IPS-20b (cell line): ENCODE measurements around the gene ONECUT3.

ENCODE experiments used
- H3K27ac ChIP-seq: one replicate; pipeline ENCODE4 v1.5.1; 2013; ENCODE audit warnings: low read length
- H3K27me3 ChIP-seq: 2 replicates; pipeline ENCODE4 v1.6.1; 2013; ENCODE audit warnings: mild to moderate bottlenecking, low read length, inconsistent platforms; ENCODE audit not compliant: insufficient read depth
- H3K36me3 ChIP-seq: 2 replicates; pipeline ENCODE4 v1.6.1; 2013; ENCODE audit warnings: low read depth, mild to moderate bottlenecking, inconsistent platforms, low read length, moderate library complexity; ENCODE audit not compliant: insufficient read depth
- H3K4me1 ChIP-seq: 2 replicates; pipeline ENCODE4 v1.6.1; 2013; ENCODE audit warnings: mild to moderate bottlenecking, control low read depth, inconsistent platforms, low read length, moderate library complexity; ENCODE audit not compliant: insufficient read depth
- H3K4me3 ChIP-seq: 2 replicates; pipeline ENCODE4 v1.5.1; 2013; ENCODE audit warnings: mild to moderate bottlenecking, low read length, inconsistent platforms
- H3K9ac ChIP-seq: 2 replicates; pipeline ENCODE4 v1.6.1; 2013; ENCODE audit warnings: low read depth, mild to moderate bottlenecking, inconsistent platforms, low read length, moderate library complexity
- H3K9me3 ChIP-seq: 2 replicates; pipeline ENCODE4 v1.6.1; 2013; ENCODE audit warnings: mild to moderate bottlenecking, low read depth, low read length, inconsistent platforms; ENCODE audit not compliant: insufficient read depth

ONECUT3 gene

GRCh38 chr19:1720237-1720636 is 33.1 kb upstream of the ONECUT3 start:
- Histone ChIP-seq H3K27me3 (peaks cover 61% of the 10 kb centered on the region), H3K36me3 (no peaks in the 10 kb centered on the region), H3K4me3 (no peak overlapping the region), H3K27ac (no peak overlapping the region), H3K4me1 (no peaks in the 10 kb centered on the region), H3K9me3 (no peaks in the 10 kb centered on the region), H3K9ac (no peak overlapping the region)

- peak overlapping the region; percentile 68 for H3K4me3 ChIP-seq
- H3K9me3 ChIP-seq, result no peaks in the 10 kb centered on the region
- H3K9ac ChIP-seq, result peak overlapping the region; percentile 45; the same call in 1 of the 2 replicates
- H3K27ac ChIP-seq, result no peak overlapping the region
- peaks cover 63% of the 10 kb centered on the region for H3K27me3 ChIP-seq
- H3K4me1 ChIP-seq, result no peaks in the 10 kb centered on the region
- no peaks in the 10 kb centered on the region for H3K36me3 ChIP-seq
These were observed 27.9 kb upstream of the ONECUT3 start for GRCh38 chr19:1725100-1726064.

GRCh38 chr19:1728816-1729567 is 24.3 kb upstream of the ONECUT3 start:
- Histone ChIP-seq H3K9me3 (no peaks in the 10 kb centered on the region), H3K4me3 (no peak overlapping the region), H3K4me1 (no peaks in the 10 kb centered on the region), H3K27ac (no peak overlapping the region), H3K27me3 (peaks cover 73% of the 10 kb centered on the region), H3K36me3 (no peaks in the 10 kb centered on the region), H3K9ac (no peak overlapping the region)

GRCh38 chr19:1729568-1729925 is 23.8 kb upstream of the ONECUT3 start:
- Histone ChIP-seq H3K27me3 (peaks cover 78% of the 10 kb centered on the region), H3K36me3 (no peaks in the 10 kb centered on the region), H3K9ac (no peak overlapping the region)

GRCh38 chr19:1730157-1730556 is 23.1 kb upstream of the ONECUT3 start:
- H3K4me3 ChIP-seq, result no peak overlapping the region
- no peaks in the 10 kb centered on the region for H3K9me3 ChIP-seq
- H3K27ac ChIP-seq, result no peak overlapping the region
- H3K36me3 ChIP-seq, result no peaks in the 10 kb centered on the region
- no peak overlapping the region for H3K9ac ChIP-seq
- peaks cover 78% of the 10 kb centered on the region for H3K27me3 ChIP-seq
- no peaks in the 10 kb centered on the region for H3K4me1 ChIP-seq

More at GRCh38 chr19:1729568-1729925, 23.8 kb upstream of the ONECUT3 start:
- Histone ChIP-seq H3K9me3 (no peaks in the 10 kb centered on the region), H3K27ac (no peak overlapping the region), H3K4me1 (no peaks in the 10 kb centered on the region), H3K4me3 (no peak overlapping the region)

- H3K4me3 ChIP-seq, result no peak overlapping the region
- no peaks in the 10 kb centered on the region for H3K9me3 ChIP-seq
- H3K27me3 ChIP-seq, result peaks cover 65% of the 10 kb centered on the region
- H3K9ac ChIP-seq, result no peak overlapping the region
- no peak overlapping the region for H3K27ac ChIP-seq
- H3K36me3 ChIP-seq, result no peaks in the 10 kb centered on the region
- no peaks in the 10 kb centered on the region for H3K4me1 ChIP-seq
These were observed 18.9 kb upstream of the ONECUT3 start for GRCh38 chr19:1734321-1734966.

GRCh38 chr19:1736280-1736679 is 17.0 kb upstream of the ONECUT3 start:
- Histone ChIP-seq H3K36me3 (no peaks in the 10 kb centered on the region), H3K4me3 (no peak overlapping the region), H3K9me3 (no peaks in the 10 kb centered on the region), H3K27ac (no peak overlapping the region), H3K9ac (no peak overlapping the region), H3K27me3 (peaks cover 71% of the 10 kb centered on the region), H3K4me1 (no peaks in the 10 kb centered on the region)

GRCh38 chr19:1736927-1737326 is 16.4 kb upstream of the ONECUT3 start:
- Histone ChIP-seq H3K36me3 (no peaks in the 10 kb centered on the region), H3K27me3 (peaks cover 70% of the 10 kb centered on the region), H3K27ac (no peak overlapping the region), H3K4me3 (no peak overlapping the region), H3K4me1 (no peaks in the 10 kb centered on the region), H3K9me3 (no peaks in the 10 kb centered on the region), H3K9ac (no peak overlapping the region)

- Histone ChIP-seq H3K4me1 (no peaks in the 10 kb centered on the region), H3K36me3 (no peaks in the 10 kb centered on the region), H3K27ac (no peak overlapping the region), H3K9ac (no peak overlapping the region), H3K9me3 (no peaks in the 10 kb centered on the region), H3K4me3 (no peak overlapping the region), H3K27me3 (peaks cover 63% of the 10 kb centered on the region)
These were observed 13.2 kb upstream of the ONECUT3 start for GRCh38 chr19:1739960-1740629.

- Histone ChIP-seq H3K36me3 (no peaks in the 10 kb centered on the region), H3K27me3 (peaks cover 72% of the 10 kb centered on the region), H3K9ac (no peak overlapping the region), H3K27ac (no peak overlapping the region), H3K4me3 (no peak overlapping the region), H3K9me3 (no peaks in the 10 kb centered on the region), H3K4me1 (no peaks in the 10 kb centered on the region)
These were observed 10.2 kb upstream of the ONECUT3 start for GRCh38 chr19:1742989-1743696.
